Occipital lobe (tissue), 2 donors: ENCODE results near the gene MYL11. TPM values are rescaled to one million over a fixed set of nuclear protein-coding genes. Genes with fewer than 3 reads are reported as not detected.

ENCODE experiments used
- DNase-seq: peaks from one replicate; lab custom pipeline; 2025; lab: John Stamatoyannopoulos, UW
- total RNA-seq: library from RNA; depleted of rRNA; stranded (reverse); fragments of >200 nt; gene quantifications from one replicate; pipeline ENCODE4 v1.2.3, GENCODE V29; 2014

MYL11 gene
- total RNA-seq, 1 donor from 2014 or later = 6.1 TPM

DNA sequence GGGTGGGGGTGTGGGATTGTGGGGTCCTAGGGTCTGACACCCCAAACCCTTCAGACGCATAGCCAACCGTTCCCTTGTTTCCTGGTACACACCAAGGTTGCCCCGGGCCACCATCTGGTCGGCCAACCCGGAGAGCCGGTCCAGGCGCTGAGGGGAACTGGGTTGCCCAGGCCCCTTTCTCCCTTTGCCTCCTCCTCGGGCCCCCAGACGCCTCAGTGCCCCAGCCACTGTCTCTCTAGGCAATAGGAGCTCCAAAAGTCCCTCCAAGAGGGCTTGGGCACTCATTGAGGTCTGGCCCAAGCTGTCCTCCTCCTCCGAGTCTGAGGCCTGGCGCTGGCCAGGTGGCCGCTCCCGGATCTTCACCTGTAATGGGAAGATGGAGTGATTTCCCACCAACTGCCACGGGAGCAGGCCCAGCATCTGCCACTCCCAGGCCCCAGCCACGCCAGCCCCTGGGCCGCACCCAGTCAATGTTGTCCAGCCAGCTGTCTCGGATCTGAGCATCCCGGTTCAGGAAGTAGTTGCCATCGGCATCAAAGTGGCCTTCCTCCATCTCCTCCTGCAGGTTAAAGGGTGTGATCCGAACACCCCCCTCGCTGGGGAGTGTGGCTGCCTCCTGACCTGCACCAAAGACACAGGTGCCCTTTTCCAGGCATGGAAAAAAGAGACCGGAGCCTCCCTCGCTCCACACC lies 21.0 kb upstream of the MYL11 start:
- DNase-seq = no peak

DNA sequence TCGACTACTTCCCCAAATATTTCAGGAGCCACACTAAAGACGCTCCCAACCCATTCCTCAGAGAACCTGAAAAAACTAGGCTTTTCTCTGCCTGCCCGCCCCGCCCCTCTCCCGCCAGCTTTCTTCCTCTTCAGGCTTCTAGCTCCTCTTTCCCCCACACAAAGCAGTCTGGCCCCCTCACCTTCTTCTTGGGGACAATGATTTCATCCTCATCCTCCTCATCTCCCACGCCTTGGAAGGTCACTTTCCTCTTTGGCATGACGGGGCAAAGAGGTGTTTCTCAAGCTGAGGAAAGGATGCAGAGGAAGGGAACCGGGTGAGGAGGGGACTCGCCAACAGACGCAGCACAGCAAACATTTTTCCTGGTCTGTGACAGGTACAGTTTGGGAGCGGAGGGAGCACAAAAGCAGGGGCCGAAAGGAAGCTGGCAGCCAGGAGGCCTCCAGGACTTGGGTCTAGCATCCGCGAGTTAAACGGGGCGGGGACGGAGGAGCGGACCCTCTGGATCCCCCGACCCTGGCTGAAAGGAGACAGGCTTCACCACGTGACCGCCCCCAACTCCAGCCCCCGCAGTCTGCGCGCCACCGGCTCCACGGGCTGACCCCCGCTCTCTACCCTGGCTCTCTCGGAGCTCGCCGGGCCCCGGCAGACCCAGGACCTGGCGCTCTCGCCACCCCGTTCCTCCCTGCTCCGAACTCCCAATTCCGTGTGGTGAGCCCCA lies 20.0 kb upstream of the MYL11 start:
- DNase-seq = no peak

DNA sequence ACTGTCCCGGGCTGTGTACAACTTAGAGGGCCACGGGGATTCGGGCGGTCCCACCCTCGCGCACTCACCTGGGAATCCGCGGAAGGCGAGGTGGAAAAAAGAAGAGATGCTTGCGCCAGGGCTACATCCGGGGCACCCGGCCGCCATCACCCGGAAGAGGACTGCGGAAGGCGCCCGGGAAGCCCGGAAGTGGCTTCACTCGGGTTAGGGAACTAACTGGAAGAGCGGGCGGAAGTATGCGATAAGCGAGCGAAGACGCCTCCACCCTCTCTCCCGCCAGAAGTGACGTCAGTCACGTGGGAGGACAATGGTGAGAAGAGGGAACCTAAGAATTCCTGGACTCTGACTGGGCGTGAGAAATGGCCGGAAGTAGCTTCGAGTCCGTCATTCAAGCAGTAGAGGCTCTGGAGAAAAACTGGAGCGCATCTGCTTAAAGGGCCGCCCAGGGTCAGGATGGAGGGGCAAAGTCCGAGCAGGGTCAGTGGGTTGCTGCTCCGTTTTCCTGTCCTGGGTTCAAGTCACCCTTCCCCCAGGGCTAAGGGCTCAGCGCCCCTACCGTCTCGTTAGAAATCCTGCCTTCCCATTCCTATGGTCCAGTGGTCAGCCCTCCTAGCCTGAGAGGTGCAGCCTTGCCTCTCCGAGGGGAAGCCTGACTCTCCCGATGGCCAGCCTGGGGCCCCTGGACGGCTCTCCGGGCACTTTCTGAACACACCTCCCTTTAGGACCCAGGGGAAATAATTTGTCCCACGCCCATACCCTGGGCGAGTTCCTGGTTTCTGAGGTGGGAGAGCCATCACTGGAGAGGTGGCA lies 19.3 kb upstream of the MYL11 start, which contains the start of gene CD2BP2:
Gene CD2BP2 (minus strand): TSS at position 165 of the 810 bp plus-strand sequence. CDS start 627 bp downstream, outside the sequence.
- peak; percentile 96 for DNase-seq

DNA sequence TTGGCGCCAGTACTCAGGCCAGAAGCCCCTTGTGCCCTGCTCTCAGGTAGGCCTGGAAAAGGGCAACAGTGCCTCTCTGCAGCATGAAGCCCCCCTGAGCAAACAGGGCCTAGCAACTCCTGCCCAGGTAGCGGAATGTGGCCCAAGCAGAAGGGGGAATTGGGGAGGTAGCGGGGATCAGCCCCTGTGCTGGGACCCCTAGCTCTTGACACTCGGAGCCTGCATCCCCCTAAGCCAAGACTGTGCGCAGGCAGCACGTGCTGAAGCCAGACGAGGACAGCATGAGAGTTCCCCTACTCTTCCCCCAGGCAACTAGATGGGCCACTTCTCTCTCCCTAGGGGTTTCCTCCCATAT lies 18.7 kb upstream of the MYL11 start:
- DNase-seq = no peak

DNA sequence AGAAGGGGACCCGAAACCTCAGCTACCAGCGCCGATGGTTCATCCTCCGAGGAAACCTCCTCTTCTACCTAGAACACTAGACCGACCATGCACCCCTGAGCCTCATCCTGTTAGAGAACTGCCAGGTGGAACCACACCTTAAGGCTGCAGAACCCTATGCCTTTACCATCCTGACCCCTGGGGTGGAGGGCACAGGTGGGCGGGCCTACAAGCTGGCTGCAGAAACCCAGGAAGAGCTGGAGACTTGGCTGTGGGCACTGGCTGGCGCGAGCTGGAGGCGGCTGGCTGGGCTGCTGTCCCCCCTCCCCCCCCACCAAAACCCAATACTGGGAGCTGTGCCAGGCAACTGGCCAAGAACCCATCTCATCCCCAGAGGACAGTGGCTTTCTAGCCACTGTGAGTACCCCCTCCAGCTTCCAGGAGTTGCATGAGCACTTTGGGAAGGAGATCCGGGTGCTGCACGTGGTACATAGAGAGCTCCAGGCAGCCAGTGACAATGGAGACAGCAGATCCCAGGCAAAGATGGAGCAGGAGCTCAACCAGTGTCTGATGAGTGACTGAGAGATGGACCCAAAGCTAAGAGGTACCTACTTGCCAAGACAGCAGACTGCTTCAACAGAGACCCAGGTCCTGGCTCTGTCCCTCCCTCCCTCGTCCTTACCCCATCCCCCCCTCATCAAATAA lies 18.1 kb upstream of the MYL11 start:
- DNase-seq = no peak

DNA sequence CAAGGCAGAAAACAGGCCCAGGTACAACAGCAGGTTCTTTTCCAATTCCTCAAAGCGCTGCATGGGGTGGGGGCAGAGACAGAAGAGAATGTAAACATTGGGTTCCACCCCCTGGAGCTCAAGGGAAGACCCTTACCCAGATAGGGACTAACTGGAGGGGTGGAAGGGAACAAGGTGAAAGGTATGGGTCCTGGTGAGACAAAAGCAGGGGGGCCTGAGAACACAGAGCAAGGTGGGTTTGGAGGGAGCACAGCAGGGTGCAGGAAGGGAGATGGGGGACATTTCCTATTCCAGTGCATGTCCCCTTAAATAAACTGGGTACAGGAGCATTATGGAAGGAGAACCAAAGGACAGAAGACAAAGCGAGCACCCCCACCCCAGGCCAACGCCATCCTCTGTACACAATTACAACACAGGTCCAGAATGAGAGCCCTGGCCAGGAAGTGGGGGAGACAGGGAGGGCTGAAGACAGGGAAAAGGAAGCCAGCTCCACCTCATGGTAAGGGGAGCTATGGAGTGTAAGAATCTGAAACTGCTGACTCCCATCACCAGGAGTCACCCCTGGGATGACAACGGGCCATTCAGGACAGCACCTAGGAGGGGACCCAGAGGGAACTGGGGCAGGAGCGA lies 17.4 kb upstream of the MYL11 start:
- DNase-seq = no peak

DNA sequence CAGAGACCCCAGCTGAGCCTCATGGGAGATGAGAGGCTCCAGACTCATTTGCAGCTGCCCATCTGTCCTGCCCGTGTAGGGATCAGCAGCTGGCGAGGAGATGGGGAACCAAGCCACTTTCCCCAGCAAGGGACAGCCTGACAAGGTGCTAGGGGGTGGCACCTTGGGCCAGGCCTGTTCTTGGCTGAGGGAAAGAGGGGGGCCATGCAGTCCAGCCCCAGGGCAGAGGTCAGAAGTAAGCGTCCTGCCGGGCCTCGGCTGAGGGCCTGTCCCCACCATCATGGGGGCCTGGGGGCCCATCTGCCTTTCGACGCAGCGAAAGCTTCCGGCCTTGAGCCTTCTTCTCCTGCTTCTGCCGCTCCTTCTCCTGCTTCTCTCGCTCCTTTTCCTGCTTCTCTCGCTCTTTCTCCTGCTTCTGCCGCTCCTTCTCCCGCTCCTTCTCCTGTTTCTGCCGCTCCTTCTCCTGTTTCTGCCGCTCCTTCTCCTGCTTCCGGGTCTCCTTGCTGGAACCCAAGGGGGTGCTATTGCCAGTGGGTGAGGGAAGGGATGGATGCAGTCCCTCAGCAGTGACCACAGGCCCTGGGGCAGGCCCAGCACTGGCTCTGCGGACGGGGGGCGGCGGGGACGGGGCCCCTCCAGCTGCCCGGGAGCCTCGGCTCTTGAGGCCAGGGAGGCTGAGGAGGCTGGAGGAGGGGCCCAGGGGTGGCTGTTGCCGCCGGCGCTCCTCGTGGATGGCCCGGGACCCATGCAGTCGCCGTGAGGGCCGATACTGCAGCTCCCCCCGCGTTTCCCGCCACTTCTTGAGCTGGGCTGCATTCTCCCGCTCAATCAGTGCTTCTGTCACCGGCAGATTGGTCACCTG lies 16.7 kb upstream of the MYL11 start:
- no peak for DNase-seq

DNA sequence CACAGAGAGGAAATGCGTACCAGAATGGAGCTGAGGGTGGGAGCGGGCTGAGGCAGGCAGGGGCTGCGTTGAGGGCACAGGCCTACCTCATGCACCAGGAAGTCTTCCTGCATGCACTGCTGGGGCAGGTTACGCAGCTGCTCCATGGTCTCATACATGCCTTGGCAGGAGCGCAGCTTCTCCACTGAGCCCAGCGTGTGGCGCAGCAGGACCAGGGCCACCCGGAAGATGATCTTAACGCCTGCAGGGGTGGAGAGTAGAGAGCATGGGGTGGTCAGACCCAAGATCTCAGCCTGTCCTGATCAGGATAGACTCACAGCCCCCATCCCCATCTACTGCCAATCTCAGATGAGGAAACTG lies 16.0 kb upstream of the MYL11 start:
- DNase-seq = no peak

DNA sequence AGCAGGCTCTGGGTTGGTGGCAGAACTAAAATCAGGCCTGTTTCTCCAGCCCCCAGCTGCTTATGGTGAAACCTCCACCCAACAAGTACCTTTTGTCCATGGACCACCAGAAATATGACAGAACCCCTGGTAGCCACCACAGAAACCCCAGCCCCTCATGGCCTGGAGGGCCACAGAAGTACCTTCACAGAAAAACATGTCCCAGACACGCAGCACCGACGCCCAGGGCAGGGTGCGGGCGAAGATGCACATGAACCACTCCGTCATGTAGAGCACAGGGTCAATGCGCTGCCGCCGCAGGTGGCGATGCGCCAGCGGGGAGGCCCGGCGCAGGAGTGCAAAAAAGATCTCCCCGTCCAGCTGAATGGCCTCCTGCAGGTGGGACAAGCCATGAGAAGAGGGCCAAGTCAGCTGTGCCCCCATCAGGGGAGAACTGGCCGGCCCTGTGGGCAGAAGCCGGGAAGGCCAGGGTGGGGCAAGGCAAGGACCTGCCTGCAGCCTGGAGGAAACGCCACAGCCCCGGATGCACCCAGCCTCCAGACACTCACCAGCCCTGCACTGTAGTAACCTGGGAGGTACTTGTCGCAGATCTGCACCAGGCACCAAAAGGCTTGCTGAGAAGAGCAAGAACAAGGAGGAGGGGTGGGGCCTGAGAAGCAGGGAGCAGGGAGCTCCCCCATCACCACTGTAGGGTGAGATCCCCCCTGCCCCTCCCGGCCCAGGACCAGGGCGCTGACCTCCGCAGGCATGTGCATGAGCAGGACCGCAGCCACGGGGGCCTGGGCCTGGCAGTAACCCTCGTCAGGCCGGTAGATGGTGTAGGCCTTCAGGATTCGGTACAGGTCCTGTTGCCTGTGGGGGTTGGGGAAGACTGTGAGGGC lies 15.4 kb upstream of the MYL11 start:
- no peak for DNase-seq

DNA sequence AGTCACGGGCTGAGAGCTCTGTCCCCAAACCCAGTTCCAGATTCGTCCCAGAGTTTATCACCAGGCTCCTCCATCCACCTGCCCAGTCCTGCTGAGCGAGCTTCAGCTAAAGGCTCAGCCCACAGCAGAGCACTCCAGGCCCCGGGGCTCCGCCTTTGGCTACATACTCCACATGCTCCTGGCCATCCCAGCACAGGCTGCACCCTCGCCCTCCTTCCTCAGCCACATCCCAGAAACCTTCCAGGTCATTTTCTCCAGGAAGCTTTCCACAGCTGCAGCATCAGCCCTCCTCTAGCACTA lies 14.8 kb upstream of the MYL11 start:
- DNase-seq = no peak

DNA sequence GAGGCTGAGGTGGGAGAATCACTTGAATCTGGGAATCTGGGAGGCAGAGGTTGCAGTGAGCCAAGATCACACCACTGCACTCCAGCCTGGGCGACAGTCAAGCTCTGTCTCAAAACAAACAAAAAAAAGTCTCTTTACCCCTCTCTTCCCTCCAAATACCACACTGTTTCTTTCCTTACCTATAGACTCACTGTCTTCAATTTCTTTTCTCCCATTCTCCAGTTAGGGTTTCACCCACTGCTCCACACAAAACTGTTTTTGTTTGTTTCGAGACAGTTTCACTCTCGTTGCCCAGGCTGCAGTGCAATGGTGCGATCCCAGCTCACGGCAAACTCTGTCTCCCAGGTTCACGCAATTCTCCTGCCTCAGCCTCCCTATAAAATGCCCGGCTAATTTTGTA lies 13.4 kb upstream of the MYL11 start:
- DNase-seq = no peak

DNA sequence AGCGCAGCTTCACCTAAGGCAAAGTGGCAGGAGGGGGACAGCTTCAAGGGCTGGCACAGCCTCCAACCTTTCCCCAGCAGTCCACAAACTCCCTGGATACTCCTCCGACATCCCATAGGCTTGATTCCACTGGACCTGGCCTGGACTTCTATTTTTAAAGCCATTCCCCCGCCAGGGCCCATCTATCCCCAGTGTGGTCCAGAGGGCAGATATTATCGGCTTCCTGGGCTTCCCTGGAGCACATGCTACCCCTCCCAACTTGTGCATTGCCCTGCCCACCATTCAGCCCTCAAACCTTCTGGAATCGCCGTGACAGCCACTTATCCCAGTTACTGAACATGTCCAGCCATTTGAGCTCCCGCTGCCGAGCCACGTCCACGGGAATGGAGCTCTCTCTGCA lies 9.4 kb upstream of the MYL11 start:
- no peak for DNase-seq

DNA sequence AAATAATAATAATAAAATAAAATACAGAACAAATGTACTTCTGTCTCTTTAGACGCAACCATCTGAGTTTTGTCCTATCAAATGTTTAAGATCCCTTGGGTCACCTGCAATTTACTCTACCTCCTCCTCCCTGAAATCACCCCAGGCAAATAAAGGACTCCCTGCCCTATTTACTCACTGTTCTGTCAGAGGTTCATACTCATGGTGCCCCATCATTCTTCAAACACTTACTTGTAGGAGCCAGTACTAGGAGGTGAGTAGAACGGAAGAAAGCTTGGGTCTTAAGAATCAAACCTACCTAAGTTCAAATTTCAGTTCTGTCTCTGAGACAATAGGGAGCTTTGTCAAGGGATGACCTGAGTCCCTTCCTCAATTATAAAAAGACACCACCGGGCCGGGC lies 8.1 kb upstream of the MYL11 start:
- no peak for DNase-seq

DNA sequence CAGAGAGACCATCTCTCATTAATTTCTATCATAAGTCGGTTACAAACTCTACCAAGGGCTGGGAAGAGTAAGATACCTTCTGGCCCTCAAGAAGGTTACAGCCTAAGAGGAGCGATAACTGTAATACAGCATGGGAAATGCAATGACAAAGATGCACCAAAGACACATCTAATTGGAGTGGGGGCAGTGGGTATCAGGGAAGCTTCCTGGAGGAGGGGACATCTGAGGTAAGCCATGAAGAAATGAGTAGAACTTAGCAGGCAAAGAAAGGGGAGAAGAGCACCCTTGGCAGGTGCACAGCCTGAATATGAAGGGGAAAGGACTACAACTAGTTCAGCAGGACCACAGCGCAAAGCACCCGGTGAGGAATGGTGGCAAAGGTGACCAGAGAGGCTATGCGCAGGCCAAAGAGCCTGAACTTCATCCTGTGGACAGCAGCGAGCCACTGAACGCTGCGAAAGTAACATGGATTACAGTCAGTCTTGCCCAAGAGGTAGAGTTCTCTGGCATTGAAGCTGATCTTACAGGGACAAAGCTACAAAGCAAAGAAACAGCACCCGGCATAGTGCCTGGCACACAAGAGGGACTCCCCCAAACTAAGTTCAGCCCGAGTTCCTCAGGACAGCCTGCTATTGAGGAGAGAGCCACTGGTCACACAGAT lies 7.1 kb upstream of the MYL11 start:
- DNase-seq = no peak

DNA sequence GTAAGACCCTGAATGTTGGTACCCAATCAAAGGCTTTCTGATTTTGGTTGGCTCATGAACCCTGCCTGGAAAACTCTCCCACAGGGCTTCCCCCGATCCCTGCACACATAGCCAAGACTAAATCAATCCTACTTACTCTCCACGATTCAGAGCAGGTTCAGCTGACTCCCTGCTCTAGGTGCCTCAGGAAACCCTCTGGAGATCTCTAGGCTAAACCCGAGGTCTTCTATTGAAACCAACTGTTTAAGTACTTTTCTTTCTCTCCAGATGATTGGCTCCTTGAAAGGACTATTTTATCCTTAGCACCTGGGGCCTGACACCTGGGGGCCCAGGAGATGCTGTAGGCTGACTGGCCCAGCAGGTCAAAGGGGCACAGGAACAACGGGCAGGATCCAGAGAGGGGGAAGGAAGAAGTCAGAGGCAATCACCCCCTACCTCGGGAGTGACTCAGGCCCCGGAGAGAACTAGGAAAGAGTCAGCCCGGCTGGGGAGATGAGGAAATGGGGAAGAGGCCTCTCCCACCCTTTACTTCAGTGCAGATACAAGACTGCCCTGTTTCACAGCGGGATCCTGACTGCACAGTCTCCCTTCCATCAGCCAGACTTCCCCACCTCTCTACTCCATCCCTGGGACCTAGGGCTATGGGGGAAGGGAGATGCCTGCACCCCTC lies 6.3 kb upstream of the MYL11 start:
- DNase-seq = no peak

DNA sequence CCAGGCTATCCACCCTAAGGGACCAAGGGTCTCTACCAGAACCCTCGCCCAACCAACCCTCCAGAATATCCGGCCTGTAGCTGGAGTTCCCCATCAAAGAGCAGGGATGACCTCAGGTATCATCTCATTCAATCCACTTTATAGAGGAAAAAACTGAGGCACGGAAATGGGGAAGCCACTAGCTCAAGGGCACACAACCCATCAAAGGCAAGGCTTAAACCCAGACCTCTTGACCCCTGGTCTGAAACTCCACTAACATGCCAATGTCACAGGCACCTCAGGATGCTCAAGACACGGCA lies 5.9 kb upstream of the MYL11 start:
- no peak for DNase-seq

DNA sequence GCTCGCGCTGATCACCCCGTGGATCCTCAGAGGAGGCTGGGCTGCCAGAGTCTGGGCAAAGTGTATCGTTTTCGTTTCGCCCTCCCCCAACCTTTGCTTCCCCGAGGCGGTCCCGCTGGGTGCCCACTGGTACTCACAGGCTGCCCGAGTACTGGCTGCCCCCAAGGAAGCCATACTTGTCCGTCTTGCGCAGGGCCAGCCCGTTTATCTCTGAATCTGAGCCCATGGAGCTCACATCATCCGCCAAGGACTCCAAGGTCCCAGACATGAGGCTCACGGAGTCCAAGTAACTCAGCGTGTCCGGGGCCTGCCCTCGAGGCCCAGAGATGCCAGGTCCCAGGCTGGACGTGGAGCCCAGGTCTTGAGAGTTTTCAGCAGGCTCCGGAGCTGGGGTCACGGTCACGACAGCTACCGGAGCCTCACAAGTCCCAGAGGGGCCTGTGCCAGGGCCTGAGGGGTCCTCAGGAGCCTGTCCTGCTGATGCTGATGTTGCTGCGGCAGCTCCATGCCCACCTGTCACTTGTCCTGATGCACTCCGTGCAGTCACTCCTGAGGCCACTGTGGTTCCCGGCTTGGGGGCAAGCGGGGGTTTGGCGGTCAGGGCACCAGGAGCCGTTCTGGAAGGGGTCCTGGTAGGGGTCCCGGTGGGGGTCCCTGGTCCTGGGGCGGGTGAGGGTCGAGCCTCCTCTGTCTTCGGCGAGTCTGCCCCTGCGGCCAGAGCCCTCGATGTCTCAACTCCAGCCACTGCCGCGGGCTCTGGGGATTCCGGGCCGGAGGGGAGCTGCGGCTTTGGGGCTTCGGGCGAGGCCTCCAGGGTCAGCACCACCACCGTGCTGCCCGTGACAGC lies 5.3 kb upstream of the MYL11 start:
- DNase-seq = no peak

DNA sequence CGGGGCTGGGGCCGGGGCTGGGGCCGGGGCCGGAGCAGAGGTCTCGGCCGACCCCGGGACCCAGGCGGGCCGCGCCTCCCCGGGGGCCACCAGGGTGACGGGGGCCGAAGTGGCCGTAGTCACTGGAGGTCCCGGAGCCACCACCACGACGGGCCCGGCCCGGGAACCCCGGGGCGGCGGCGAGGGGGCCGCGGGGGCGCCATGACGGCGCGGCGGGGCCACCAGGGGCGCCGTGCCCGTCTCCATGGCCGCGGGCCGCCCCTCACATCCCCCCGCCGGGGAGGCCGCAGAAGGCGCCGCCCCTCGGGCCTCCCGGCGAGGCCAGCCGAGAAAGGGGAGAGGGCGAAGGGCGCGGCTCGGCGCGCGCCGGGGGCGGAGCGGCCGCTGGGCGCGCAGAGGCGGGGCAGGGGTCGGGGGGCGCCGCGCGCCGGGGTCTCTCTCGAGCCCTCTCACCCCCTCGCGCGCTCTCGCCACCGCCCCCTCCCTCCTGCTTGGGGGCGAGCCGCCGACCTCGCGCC lies 4.6 kb upstream of the MYL11 start:
- no peak for DNase-seq
